A673 (cell line): ENCODE results near the gene ARHGEF1. TPM values are rescaled to one million over a fixed set of nuclear protein-coding genes. Genes with fewer than 3 reads are reported as not detected.
"Not testable (repeated sequence)": the region's sequence is repeated elsewhere in the genome, so short reads cannot be mapped to it uniquely, and the experiment has no call there.

Source experiments
- BruUV-seq: library from RNA; stranded (reverse); fragments of 400-500 nt; replicated peaks from 2 replicates; lab custom pipeline; 2021; lab: Mats Ljungman, UMichigan
- CTCF ChIA-PET: fragments of 300-600 bp; sonication (Branson Sonifier 250); formaldehyde crosslinking; loops from one replicate; lab custom pipeline; 2022; ENCODE audit warnings: antibody characterized with exemption; lab: Charles Lee
- POLR2A ChIA-PET: fragments of 300-600 bp; sonication (Branson Sonifier 250); formaldehyde crosslinking; loops from one replicate; lab custom pipeline; 2022; ENCODE audit warnings: antibody characterized with exemption; ENCODE audit not compliant: low non-redundant PET; lab: Charles Lee
- DNase-seq: peaks from one replicate; pipeline ENCODE4 v3.0.0-alpha.2; 2015; ENCODE audit warnings: low spot score
- H3K27ac ChIP-seq: fragments of 200-600 bp; sonication (generic); 2 replicates; pipeline ENCODE4 v1.5.1; 2016; ENCODE audit warnings: mixed run types, low read depth, mild to moderate bottlenecking, mixed read lengths, antibody characterized with exemption, low read length; ENCODE audit not compliant: poor library complexity, severe bottlenecking
- H3K27me3 ChIP-seq: fragments of 200-600 bp; sonication (generic); replicated peaks from 2 replicates; pipeline ENCODE4 v1.6.1; 2017; ENCODE audit warnings: mixed run types, low read depth, mild to moderate bottlenecking, mixed read lengths, antibody characterized with exemption, low read length; ENCODE audit not compliant: insufficient read depth, poor library complexity
- H3K36me3 ChIP-seq: fragments of 200-600 bp; sonication (generic); 2 replicates; pipeline ENCODE4 v1.6.1; 2016; ENCODE audit warnings: mixed run types, mild to moderate bottlenecking, mixed read lengths, antibody characterized with exemption, low read length; ENCODE audit not compliant: insufficient read depth, poor library complexity, severe bottlenecking
- H3K4me1 ChIP-seq: fragments of 200-600 bp; sonication (generic); 2 replicates; pipeline ENCODE4 v1.6.1; 2017; ENCODE audit warnings: mixed run types, mild to moderate bottlenecking, mixed read lengths, antibody characterized with exemption, low read length; ENCODE audit not compliant: insufficient read depth, poor library complexity, severe bottlenecking
- H3K4me3 ChIP-seq: fragments of 200-600 bp; sonication (generic); 2 replicates; pipeline ENCODE4 v1.5.1; 2016; ENCODE audit warnings: low read depth, mixed run types, mild to moderate bottlenecking, mixed read lengths, low read length; ENCODE audit not compliant: poor library complexity, severe bottlenecking
- H3K9me3 ChIP-seq: fragments of 200-600 bp; sonication (generic); 2 replicates; pipeline ENCODE4 v1.6.1; 2016; ENCODE audit warnings: mixed run types, low read depth, mild to moderate bottlenecking, mixed read lengths, antibody characterized with exemption, low read length; ENCODE audit not compliant: poor library complexity, severe bottlenecking
- CTCF ChIP-seq: fragments of 300-800, 200-600 bp; sonication (generic); conservative IDR thresholded peaks from 2 replicates; pipeline ENCODE4 v1.5.1; 2017; ENCODE audit warnings: low read depth, mild to moderate bottlenecking, antibody characterized with exemption, low read length, moderate library complexity, mixed read lengths
- EZH2 ChIP-seq: fragments of 200-600 bp; sonication (generic); IDR thresholded peaks from 2 replicates; pipeline ENCODE4 v1.6.1; 2017; ENCODE audit warnings: borderline replicate concordance, low read depth, mild to moderate bottlenecking, mixed read lengths, antibody characterized with exemption, low read length; ENCODE audit not compliant: poor library complexity, severe bottlenecking
- intact Hi-C: fragments of 100-400 bp; cut with micrococcal nuclease; formaldehyde crosslinking; loops from one replicate; pipeline ENCODE4 v1.10.0; 2022; ENCODE audit not compliant: unreplicated experiment
- total RNA-seq: library from RNA; stranded (reverse); gene quantifications from 2 replicates; pipeline ENCODE4 v1.2.3, GENCODE V29; 2021

ARHGEF1 gene
- total RNA-seq, 1 experiment from 2014 or later: 164 TPM

- intact Hi-C loops: no loop called here
- BruUV-seq: no TSS peak
- no peak for DNase-seq
- peak overlapping the region; percentile 37 for H3K27ac ChIP-seq
- no peaks in the 10 kb centered on the region for H3K27me3 ChIP-seq
- TF ChIP-seq EZH2: no peak
- TF ChIP-seq CTCF: no peak; the same call in 1 of the 2 replicates
- ChIA-PET POLR2A (no interaction called here), CTCF (interaction anchor here (0.6 kb wide), 2 partner anchors 51 to 103 kb away, joined by 5 read pairs; no protein-coding TSS in a partner anchor)
- H3K4me1 ChIP-seq: peaks cover 41% of the 10 kb centered on the region
- no peaks in the 10 kb centered on the region for H3K36me3 ChIP-seq
- no peak overlapping the region for H3K4me3 ChIP-seq
- no peaks in the 10 kb centered on the region for H3K9me3 ChIP-seq
Observed at GRCh38 chr19:41937525-41938468, 54.8 kb downstream of the ARHGEF1 start.

GRCh38 chr19:41939209-41939608 lies 56.2 kb downstream of the ARHGEF1 start:
- H3K4me3 ChIP-seq, CTCF ChIA-PET, H3K36me3 ChIP-seq, H3K9me3 ChIP-seq, BruUV-seq, intact Hi-C loops, POLR2A ChIA-PET, H3K27me3 ChIP-seq, H3K27ac ChIP-seq, DNase-seq: not testable (repeated sequence)
- peaks cover 34% of the 10 kb centered on the region for H3K4me1 ChIP-seq

GRCh38 chr19:41939861-41940730 lies 57.1 kb downstream of the ARHGEF1 start:
- TF ChIP-seq CTCF (no peak), EZH2 (no peak)
- Histone ChIP-seq H3K4me1 (peaks cover 25% of the 10 kb centered on the region), H3K9me3 (no peaks in the 10 kb centered on the region), H3K4me3 (peak overlapping the region; percentile 62), H3K36me3 (no peaks in the 10 kb centered on the region), H3K27ac (peak overlapping the region; percentile 79), H3K27me3 (no peaks in the 10 kb centered on the region)
- BruUV-seq: no TSS peak
- ChIA-PET POLR2A (interaction anchor here (0.6 kb wide), 1 partner anchor 1724 kb away, joined by 12 read pairs; no protein-coding TSS in a partner anchor), CTCF (interaction anchor here (0.6 kb wide), 1 partner anchor 25 kb away, joined by 8 read pairs; no protein-coding TSS in a partner anchor)
- intact Hi-C loops: no loop called here
- DNase-seq: peak; percentile 64
